Thymus (tissue), 11 donors: ENCODE measurements around the gene BCL2L13. TPM values are rescaled to one million over a fixed set of nuclear protein-coding genes. Genes with fewer than 3 reads are reported as not detected.

Source experiments
- DNase-seq, 9 donors: peaks; one replicate each; pipeline ENCODE4 v3.0.0-alpha.2; 2013; ENCODE audit warnings: low spot score in 9 of 9, low read depth in 6 of 9, missing footprints in 1 of 9
- H3K27ac ChIP-seq, 2 donors: one replicate each; pipeline ENCODE4 v1.5.1; 2013; ENCODE audit warnings: control low read depth in 1 of 2, low read depth in 1 of 2, low read length in 1 of 2, mild to moderate bottlenecking in 1 of 2, moderate library complexity in 1 of 2
- H3K27me3 ChIP-seq, 2 donors: one replicate each; pipeline ENCODE4 v1.5.1; 2013; ENCODE audit warnings: low read length in 1 of 2; ENCODE audit not compliant: control insufficient read depth in 2 of 2, insufficient read depth in 1 of 2
- H3K36me3 ChIP-seq, 2 donors: one replicate each; pipeline ENCODE4 v1.5.1; 2013; ENCODE audit warnings: low read length in 1 of 2, mild to moderate bottlenecking in 1 of 2, moderate library complexity in 1 of 2; ENCODE audit not compliant: control insufficient read depth in 2 of 2, insufficient read depth in 2 of 2
- H3K4me1 ChIP-seq, 2 donors: one replicate each; pipeline ENCODE4 v1.5.1; 2013; ENCODE audit warnings: low read length in 2 of 2; ENCODE audit not compliant: control insufficient read depth in 2 of 2, insufficient read depth in 2 of 2
- H3K4me3 ChIP-seq, 2 donors: one replicate each; pipeline ENCODE4 v1.5.1; 2013; ENCODE audit warnings: low read length in 2 of 2, control low read depth in 1 of 2, mild to moderate bottlenecking in 1 of 2
- H3K9me3 ChIP-seq, 2 donors: one replicate each; pipeline ENCODE4 v1.5.1; 2013; ENCODE audit warnings: low read length in 1 of 2, mild to moderate bottlenecking in 1 of 2; ENCODE audit not compliant: control insufficient read depth in 2 of 2, insufficient read depth in 1 of 2
- WGBS: extraction: QIAGEN DNeasy Blood & Tissue Kit; methylation state at CpG from one replicate; pipeline ENCODE4 v1.1.7; 2013; 5-methylcytosine and 5-hydroxymethylcytosine counted together
- polyA plus RNA-seq: library from polyadenylated mRNA; stranded (reverse); fragments of 200-250 nt; gene quantifications from one replicate; pipeline ENCODE4 v1.2.3, GENCODE V29; 2013
- total RNA-seq: library from RNA; stranded (reverse); fragments of 120-200 nt; gene quantifications from one replicate; pipeline ENCODE4 v1.2.4, GENCODE V29; 2013
- donor health status: healthy.

BCL2L13 gene
- total and polyA plus RNA-seq, 2 donors: 27.3 to 27.6 TPM

DNA sequence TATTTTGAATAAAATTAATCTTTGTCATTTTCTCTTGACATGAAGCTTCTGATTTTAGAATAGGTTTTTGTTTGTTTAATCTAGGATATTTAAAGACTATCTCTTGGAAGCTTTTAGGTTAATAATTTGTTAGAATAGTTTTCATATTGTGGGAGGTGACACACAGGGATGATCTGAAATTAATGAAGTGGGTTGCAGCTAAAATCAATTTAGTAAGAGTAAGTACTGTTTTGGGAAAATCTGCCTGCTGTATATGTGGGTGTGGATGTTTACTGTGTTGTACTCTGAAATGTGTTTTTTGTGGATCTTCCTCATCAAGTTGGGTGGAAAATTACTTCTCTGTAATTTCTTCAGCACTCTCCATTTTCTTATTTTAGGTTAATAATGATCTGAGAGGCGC is 68.4 kb downstream of the BCL2L13 start:
- Histone ChIP-seq H3K27me3 (no peaks in the 10 kb centered on the region), H3K4me1 (peaks cover 2 to 4% of the 10 kb centered on the region in 2 donors), H3K4me3 (no peak overlapping the region), H3K27ac (peak overlapping the region in 1 of 2 donors; percentile 33), H3K9me3 (no peaks in the 10 kb centered on the region), H3K36me3 (peaks cover 4% of the 10 kb centered on the region in 2 donors)
- DNase-seq: no peak
- WGBS: 100% methylated on average over 1 of the region's 1 CpG

DNA sequence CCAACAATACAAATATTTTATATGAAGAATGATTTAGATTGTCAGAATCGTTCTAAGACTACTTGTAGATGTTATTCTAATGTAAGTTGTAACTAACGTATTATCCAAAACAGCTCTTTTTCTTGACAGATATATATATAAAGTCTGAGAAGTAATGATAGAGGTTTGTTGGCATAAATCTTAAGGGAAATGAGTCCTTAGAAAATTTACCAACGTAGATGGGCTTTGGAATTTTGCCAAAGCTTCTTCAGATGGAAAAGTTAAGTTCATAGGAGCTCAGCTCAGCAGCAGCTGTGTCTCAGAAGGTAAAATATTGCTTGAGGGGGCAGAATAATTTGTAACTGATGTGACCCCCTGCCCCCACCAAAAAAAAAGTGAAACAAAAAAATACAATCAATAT is 69.0 kb downstream of the BCL2L13 start:
- Histone ChIP-seq H3K27me3 (no peaks in the 10 kb centered on the region), H3K9me3 (no peaks in the 10 kb centered on the region), H3K27ac (no peak overlapping the region), H3K4me3 (no peak overlapping the region), H3K36me3 (no peaks in the 10 kb centered on the region), H3K4me1 (peaks cover 2 to 4% of the 10 kb centered on the region in 2 donors)
- DNase-seq: no peak
- 63% methylated on average over 3 of the region's 3 CpGs for WGBS

- H3K36me3 ChIP-seq: no peaks in the 10 kb centered on the region
- no peak overlapping the region for H3K27ac ChIP-seq
- no peak overlapping the region for H3K4me3 ChIP-seq
- DNase-seq: no peak
- no peaks in the 10 kb centered on the region for H3K27me3 ChIP-seq
- H3K4me1 ChIP-seq: peaks cover 2 to 4% of the 10 kb centered on the region in 2 donors
- H3K9me3 ChIP-seq: no peaks in the 10 kb centered on the region
- WGBS: over 99% methylated on average over 5 of the region's 5 CpGs
Measured at GRCh38 chr22:17710023-17710422, 71.5 kb downstream of the BCL2L13 start.

- Histone ChIP-seq H3K27ac (no peak overlapping the region), H3K27me3 (no peaks in the 10 kb centered on the region), H3K9me3 (no peaks in the 10 kb centered on the region), H3K36me3 (no peaks in the 10 kb centered on the region), H3K4me3 (no peak overlapping the region), H3K4me1 (no peaks in the 10 kb centered on the region)
- no peak for DNase-seq
- 96% methylated on average over 2 of the region's 2 CpGs for WGBS
Measured at GRCh38 chr22:17712441-17712840, 73.9 kb downstream of the BCL2L13 start.

DNA sequence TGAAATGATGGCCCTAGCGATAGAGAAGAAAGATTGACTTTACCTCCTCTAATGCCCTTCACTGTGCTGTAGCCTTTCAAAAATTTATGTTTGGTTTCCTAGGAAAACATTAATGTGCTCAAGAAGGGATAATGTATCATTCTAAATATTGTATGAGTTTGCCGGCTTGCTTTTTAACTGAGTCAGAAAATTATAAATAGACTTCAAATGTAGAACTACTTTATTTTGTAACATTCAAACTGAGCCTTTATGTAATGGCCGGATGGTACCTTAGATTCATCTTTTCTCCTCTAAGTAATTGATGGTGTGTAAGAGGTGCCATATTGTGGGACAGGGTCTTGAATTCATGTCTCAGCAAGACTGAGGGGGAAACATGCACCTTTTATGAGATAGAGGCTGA is 78.0 kb downstream of the BCL2L13 start:
- Histone ChIP-seq H3K27me3 (no peaks in the 10 kb centered on the region), H3K4me1 (no peaks in the 10 kb centered on the region), H3K4me3 (no peak overlapping the region), H3K9me3 (no peaks in the 10 kb centered on the region), H3K27ac (no peak overlapping the region), H3K36me3 (no peaks in the 10 kb centered on the region)
- WGBS: 96% methylated on average over 3 of the region's 3 CpGs
- DNase-seq: no peak

DNA sequence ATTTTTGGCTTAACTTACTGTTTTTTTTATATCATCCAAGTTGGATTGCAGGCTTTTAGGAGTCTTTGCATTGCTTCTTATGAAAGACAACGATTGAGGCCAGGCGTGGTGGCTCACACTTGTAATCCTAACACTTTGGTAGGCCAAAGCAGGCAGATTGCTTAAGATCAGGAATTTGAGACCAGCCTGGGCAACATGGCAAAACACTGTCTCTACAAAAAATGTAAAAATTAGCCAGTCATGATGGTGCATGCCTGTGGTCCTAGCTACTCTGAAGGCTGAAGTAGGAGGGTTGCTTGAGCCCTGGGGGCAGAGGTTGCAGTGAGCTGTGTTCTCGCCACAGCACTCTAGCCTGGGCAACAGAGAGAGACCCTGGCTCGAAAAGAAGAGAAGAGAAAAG is 79.2 kb downstream of the BCL2L13 start:
- Histone ChIP-seq H3K4me1 (no peaks in the 10 kb centered on the region), H3K27me3 (no peaks in the 10 kb centered on the region), H3K27ac (no peak overlapping the region), H3K9me3 (no peaks in the 10 kb centered on the region), H3K36me3 (no peaks in the 10 kb centered on the region), H3K4me3 (no peak overlapping the region)
- WGBS: 97% methylated on average over 4 of the region's 4 CpGs
- DNase-seq: no peak

DNA sequence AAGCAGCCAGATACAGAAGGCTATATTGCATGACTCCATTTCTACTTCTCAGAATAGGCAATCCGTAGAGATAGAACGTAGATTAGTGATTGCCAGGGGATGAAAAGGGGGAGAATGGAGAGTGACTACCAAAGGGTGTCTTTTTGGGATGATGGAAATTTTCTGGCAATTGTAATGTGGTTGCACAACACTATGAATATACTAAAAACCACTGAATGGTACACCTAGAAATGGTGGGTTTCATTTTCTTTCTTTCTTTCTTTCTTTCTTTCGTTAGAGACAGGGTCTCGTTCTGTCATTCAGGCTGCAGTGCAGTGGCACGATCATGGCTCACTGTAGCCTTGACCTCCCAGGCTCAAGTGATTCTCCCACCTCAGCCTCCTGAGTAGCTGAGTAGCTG is 81.4 kb downstream of the BCL2L13 start:
- no peaks in the 10 kb centered on the region for H3K9me3 ChIP-seq
- H3K4me1 ChIP-seq: no peaks in the 10 kb centered on the region
- H3K27me3 ChIP-seq: no peaks in the 10 kb centered on the region
- no peak overlapping the region for H3K4me3 ChIP-seq
- no peak for DNase-seq
- WGBS: 98% methylated on average over 5 of the region's 5 CpGs
- no peaks in the 10 kb centered on the region for H3K36me3 ChIP-seq
- no peak overlapping the region for H3K27ac ChIP-seq

GRCh38 chr22:17724241-17724640 is 85.7 kb downstream of the BCL2L13 start:
- Histone ChIP-seq H3K9me3 (no peaks in the 10 kb centered on the region), H3K4me1 (peaks cover 5 to 9% of the 10 kb centered on the region in 2 donors), H3K27me3 (no peaks in the 10 kb centered on the region), H3K27ac (no peak overlapping the region), H3K36me3 (peaks cover 15 to 22% of the 10 kb centered on the region in 2 donors), H3K4me3 (no peak overlapping the region)
- WGBS: 89% methylated on average over 5 of the region's 5 CpGs
- DNase-seq: no peak

- no peaks in the 10 kb centered on the region for H3K27me3 ChIP-seq
- peaks cover 5 to 9% of the 10 kb centered on the region in 2 donors for H3K4me1 ChIP-seq
- no peak overlapping the region for H3K27ac ChIP-seq
- H3K4me3 ChIP-seq: no peak overlapping the region
- peaks cover 21 to 27% of the 10 kb centered on the region in 2 donors for H3K36me3 ChIP-seq
- WGBS: 95% methylated on average over 8 of the region's 8 CpGs
- no peaks in the 10 kb centered on the region for H3K9me3 ChIP-seq
- DNase-seq: no peak
Measured at GRCh38 chr22:17724678-17725499, 86.3 kb downstream of the BCL2L13 start.
